GM19452 (cell line): ENCODE measurements around the gene PHLDB1.
"Not testable (repeated sequence)": the region's sequence is repeated elsewhere in the genome, so short reads cannot be mapped to it uniquely, and the experiment has no call there.

Experiments used
- ATAC-seq: cut with Tn5 transposase; IDR thresholded peaks from one replicate; pipeline ENCODE4 v1.9.1; 2021; ENCODE audit not compliant: unreplicated experiment

The PHLDB1 gene

GRCh38 chr11:118658429-118659313, 51.3 kb downstream of the PHLDB1 start:
- no peak for ATAC-seq

- no peak for ATAC-seq
These were observed 52.0 kb downstream of the PHLDB1 start for GRCh38 chr11:118659314-118659952.

GRCh38 chr11:118659953-118660680, 52.7 kb downstream of the PHLDB1 start:
- ATAC-seq, result no peak

GRCh38 chr11:118660681-118661424, 53.4 kb downstream of the PHLDB1 start:
- no peak for ATAC-seq

- ATAC-seq, result no peak
These were observed 54.2 kb downstream of the PHLDB1 start for GRCh38 chr11:118661425-118662301.

GRCh38 chr11:118662401-118663271, 55.2 kb downstream of the PHLDB1 start:
- ATAC-seq, result no peak

- ATAC-seq, result no peak
These were observed 56.0 kb downstream of the PHLDB1 start for GRCh38 chr11:118663381-118663780.

- no peak for ATAC-seq
These were observed 56.5 kb downstream of the PHLDB1 start for GRCh38 chr11:118663902-118664301.

GRCh38 chr11:118666371-118666770, 59.0 kb downstream of the PHLDB1 start:
- ATAC-seq, result no peak

GRCh38 chr11:118670063-118670462, 62.6 kb downstream of the PHLDB1 start:
- no peak for ATAC-seq

GRCh38 chr11:118671254-118671653, 63.8 kb downstream of the PHLDB1 start:
- no peak for ATAC-seq

- ATAC-seq, result no peak
These were observed 65.4 kb downstream of the PHLDB1 start for GRCh38 chr11:118672846-118673245.

GRCh38 chr11:118673361-118674081, 66.1 kb downstream of the PHLDB1 start:
- ATAC-seq, result no peak

- no peak for ATAC-seq
These were observed 66.6 kb downstream of the PHLDB1 start for GRCh38 chr11:118674082-118674435.

GRCh38 chr11:118677977-118678376, 70.6 kb downstream of the PHLDB1 start:
- ATAC-seq, result no peak

- ATAC-seq, result not testable (repeated sequence)
These were observed 71.5 kb downstream of the PHLDB1 start for GRCh38 chr11:118678908-118679307.

- no peak for ATAC-seq
These were observed 72.1 kb downstream of the PHLDB1 start, which contains the start of gene TREH for GRCh38 chr11:118679483-118679882. TREH (minus strand) TSS chr11:118679650; CDS start chr11:118679627, 23 bp downstream.

GRCh38 chr11:118682372-118682771, 75.0 kb downstream of the PHLDB1 start:
- no peak for ATAC-seq
